NB4 (cell line): ENCODE results near the gene OR1J1.

Experiments used
- DNase-seq: peaks from one replicate; pipeline ENCODE4 v3.0.0; 2010; ENCODE audit warnings: low read depth
- H3K4me3 ChIP-seq: one replicate; pipeline ENCODE4 v1.5.1; 2011; ENCODE audit warnings: mild to moderate bottlenecking, low read depth, low read length, moderate library complexity
- MYC ChIP-seq: IDR thresholded peaks from 2 replicates; pipeline ENCODE4 v1.6.1; 2011; ENCODE audit warnings: low read depth, low read length
- POLR2A ChIP-seq: IDR thresholded peaks from 2 replicates; pipeline ENCODE4 v1.6.1; 2011; ENCODE audit warnings: mild to moderate bottlenecking; ENCODE audit not compliant: insufficient read length; ENCODE audit errors: extremely low read depth
- TF ChIP-seq, protein P1 (sequence below): IDR thresholded peaks from 2 replicates; pipeline ENCODE4 v1.6.1; 2011; ENCODE audit warnings: low read depth, low read length
- TF ChIP-seq, protein P2 (sequence below): IDR thresholded peaks from one replicate; pipeline ENCODE4 v1.5.1; 2012; ENCODE audit warnings: low read depth, low read length

Gene OR1J1

DNA sequence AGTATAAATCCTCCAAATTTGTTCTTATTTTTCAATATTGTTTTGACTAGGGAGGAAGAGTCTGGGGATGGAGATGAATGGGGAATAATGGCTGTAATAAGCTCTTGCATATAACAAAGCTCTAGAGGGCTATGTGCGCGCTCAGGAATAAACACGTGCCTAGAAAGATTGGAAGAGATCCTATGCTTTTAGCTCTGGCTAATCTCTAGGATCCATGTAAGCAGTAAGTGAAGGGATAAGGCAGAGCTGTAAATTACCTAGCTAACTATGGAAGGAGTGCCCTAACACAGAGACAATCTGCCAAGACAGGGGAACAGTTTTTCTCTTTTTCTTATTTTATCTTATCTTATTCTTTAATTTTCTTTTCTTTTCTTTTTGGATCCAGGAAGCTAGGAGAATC, 21.6 kb downstream of the OR1J1 start:
- no peak for DNase-seq
- no peak overlapping the region for H3K4me3 ChIP-seq
- TF ChIP-seq POLR2A (no peak), MYC (no peak)
- TF ChIP-seq, protein P1, sequence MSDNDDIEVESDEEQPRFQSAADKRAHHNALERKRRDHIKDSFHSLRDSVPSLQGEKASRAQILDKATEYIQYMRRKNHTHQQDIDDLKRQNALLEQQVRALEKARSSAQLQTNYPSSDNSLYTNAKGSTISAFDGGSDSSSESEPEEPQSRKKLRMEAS = no peak
- TF ChIP-seq, protein P2, sequence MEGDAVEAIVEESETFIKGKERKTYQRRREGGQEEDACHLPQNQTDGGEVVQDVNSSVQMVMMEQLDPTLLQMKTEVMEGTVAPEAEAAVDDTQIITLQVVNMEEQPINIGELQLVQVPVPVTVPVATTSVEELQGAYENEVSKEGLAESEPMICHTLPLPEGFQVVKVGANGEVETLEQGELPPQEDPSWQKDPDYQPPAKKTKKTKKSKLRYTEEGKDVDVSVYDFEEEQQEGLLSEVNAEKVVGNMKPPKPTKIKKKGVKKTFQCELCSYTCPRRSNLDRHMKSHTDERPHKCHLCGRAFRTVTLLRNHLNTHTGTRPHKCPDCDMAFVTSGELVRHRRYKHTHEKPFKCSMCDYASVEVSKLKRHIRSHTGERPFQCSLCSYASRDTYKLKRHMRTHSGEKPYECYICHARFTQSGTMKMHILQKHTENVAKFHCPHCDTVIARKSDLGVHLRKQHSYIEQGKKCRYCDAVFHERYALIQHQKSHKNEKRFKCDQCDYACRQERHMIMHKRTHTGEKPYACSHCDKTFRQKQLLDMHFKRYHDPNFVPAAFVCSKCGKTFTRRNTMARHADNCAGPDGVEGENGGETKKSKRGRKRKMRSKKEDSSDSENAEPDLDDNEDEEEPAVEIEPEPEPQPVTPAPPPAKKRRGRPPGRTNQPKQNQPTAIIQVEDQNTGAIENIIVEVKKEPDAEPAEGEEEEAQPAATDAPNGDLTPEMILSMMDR = no peak

DNA sequence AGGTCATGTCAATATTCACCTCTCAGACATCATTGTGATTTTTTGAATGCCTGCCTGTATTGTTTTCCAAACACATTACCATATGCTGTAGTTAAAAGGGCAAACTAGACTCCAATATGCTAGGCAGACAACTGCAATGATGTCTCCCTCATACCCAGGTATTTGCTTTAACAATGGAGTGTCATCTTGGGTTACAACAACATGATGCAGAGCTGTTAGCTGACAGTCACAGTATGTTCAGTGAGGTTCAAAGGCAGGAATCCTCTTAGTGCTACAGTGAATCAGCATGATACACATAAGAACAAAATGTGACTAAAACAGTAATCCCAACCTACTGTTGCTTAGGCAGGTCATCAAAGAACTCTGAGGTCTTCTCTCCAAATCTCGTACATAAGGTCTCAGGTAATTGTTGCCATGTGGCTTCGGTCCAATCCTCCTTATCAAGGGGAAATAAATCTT, 24.0 kb downstream of the OR1J1 start:
- TF ChIP-seq POLR2A (no peak), MYC (no peak)
- TF ChIP-seq, protein P1 = no peak
- TF ChIP-seq, protein P2 = no peak
- H3K4me3 ChIP-seq = no peak overlapping the region
- no peak for DNase-seq

DNA sequence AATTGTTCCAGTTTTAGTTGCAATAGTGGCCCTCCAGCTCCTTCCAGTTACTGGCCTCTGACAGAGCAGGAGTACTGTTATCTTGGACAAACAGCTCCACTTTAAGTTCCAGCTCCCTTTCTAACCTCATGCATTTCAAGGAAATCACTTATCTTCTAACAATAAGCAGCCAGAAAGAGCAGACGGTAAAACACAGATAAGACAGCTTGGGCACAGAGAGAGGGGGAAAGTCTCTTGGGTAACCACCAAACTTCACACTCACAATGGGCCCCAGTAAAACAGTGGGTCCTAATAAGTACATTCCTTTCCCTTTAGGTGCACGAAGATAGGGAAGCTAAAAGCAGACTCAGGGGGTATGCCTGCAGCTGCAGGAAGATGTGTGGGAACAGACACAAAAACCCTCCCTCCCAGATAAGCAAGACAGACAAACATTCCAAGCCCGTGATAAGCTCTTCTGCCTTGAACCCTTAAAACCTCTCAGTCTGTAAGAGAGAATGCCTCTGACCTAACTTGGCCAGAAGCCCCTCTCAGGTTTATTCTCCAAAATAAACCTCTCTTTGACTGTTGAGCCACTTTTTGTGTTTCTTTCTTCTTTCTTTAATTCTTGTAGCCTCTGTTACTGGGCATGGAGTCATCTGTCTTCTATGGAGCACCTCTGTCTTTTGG, 30.8 kb downstream of the OR1J1 start:
- no peak overlapping the region for H3K4me3 ChIP-seq
- no peak for DNase-seq
- TF ChIP-seq, protein P2 = no peak
- TF ChIP-seq, protein P1 = no peak
- TF ChIP-seq MYC (no peak), POLR2A (no peak)

DNA sequence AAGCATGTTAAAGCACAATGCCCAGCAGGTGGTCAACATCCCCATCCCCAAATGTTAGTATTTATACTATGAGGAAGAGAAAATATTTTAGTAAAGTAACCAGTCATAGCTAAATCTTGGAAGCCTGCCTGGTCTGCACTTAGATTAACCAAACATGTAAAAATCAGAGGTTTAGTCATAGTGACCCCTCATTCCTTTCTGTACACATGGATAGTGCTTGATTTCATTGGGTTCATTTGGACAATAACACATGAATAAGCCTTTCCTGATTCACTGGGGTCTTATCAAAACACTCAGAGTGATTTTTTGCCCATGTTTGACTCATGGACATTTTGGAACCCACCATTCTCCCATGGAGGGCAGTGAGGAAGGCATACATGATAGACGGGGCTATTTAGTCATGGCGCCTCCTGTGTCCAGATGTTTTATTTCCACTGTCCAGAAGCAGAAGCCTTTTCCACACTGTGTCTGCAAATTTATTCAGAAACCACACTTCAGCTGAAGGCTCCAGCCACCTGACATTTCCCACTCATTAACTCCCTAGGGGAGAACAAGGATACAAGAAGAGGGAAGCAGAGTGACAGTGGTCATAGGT, 32.5 kb downstream of the OR1J1 start:
- no peak for DNase-seq
- no peak overlapping the region for H3K4me3 ChIP-seq
- no peak for TF ChIP-seq MYC
- TF ChIP-seq, protein P1 = no peak
- TF ChIP-seq, protein P2 = no peak
- TF ChIP-seq POLR2A = no peak

DNA sequence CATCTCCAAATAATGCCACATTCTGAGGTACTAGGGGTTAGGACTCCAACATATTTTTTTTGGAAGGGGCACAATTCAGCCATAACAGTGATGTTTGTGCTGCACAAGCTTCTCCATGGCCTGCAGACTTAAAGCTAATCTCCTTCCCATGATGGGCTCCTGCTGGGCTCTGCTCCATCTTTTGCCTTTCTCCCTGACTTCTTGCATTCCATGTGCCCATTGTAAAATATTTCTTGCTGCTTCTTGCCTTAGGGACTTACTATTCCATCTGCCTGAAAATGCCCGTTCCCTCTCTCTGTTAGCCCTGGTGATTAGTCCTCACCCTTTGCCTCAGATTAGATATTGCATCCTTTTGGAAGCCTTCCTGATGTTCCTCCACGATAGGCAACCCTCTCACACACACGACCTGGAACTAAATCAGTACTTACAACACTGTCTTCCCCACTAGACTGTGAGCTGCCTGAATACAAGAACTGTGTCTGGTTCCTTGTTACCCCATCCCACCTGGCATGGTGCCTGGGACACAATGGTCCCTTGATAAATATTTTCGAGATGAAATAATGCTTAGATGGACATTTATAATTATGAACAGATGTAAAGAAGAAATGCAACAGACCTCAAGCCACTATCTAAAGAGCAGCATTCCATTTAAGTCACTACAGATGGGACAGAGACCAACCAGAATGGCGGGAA, 33.5 kb downstream of the OR1J1 start:
- TF ChIP-seq, protein P1 = no peak
- TF ChIP-seq, protein P2 = no peak
- TF ChIP-seq MYC = no peak
- no peak for TF ChIP-seq POLR2A
- no peak for DNase-seq
- no peak overlapping the region for H3K4me3 ChIP-seq
